ENCODE results near the gene KBTBD3.
"Not testable (repeated sequence)": the region's sequence is repeated elsewhere in the genome, so short reads cannot be mapped to it uniquely, and the experiment has no call there.

Gene KBTBD3

GRCh38 chr11:106061954-106062949, 14.9 kb downstream of the KBTBD3 start:
- no peak for DNase-seq

- no peak for DNase-seq
Measured at GRCh38 chr11:106061249-106061784, 15.8 kb downstream of the KBTBD3 start.

- DNase-seq: no peak
Measured at GRCh38 chr11:106059617-106060016, 17.5 kb downstream of the KBTBD3 start.

- not testable (repeated sequence) for DNase-seq
Measured at GRCh38 chr11:106058377-106058776, 18.8 kb downstream of the KBTBD3 start.

- DNase-seq: no peak
Measured at GRCh38 chr11:106051103-106051502, 26.0 kb downstream of the KBTBD3 start.

- no peak for DNase-seq
Measured at GRCh38 chr11:106049727-106050476, 27.2 kb downstream of the KBTBD3 start.

GRCh38 chr11:106047631-106048030, 29.5 kb downstream of the KBTBD3 start:
- DNase-seq: no peak

- DNase-seq: peak in 1 of 5 donors; percentile 26
Measured at GRCh38 chr11:106043540-106043939, 33.6 kb downstream of the KBTBD3 start.

GRCh38 chr11:106032861-106033260, 44.3 kb downstream of the KBTBD3 start:
- DNase-seq: no peak

GRCh38 chr11:106031936-106032335, 45.2 kb downstream of the KBTBD3 start:
- no peak for DNase-seq

- DNase-seq: peak in 1 of 5 donors; percentile 60
Measured at GRCh38 chr11:106031202-106031810, 45.8 kb downstream of the KBTBD3 start.

GRCh38 chr11:106030609-106031008, 46.5 kb downstream of the KBTBD3 start:
- no peak for DNase-seq

- no peak for DNase-seq
Measured at GRCh38 chr11:106022795-106023275, 54.3 kb downstream of the KBTBD3 start.

- peak; percentile 89 to 97 (median 92) for DNase-seq
Measured at GRCh38 chr11:106021967-106022794, 55.0 kb downstream of the KBTBD3 start, which contains the start of gene MSANTD4. Gene MSANTD4 (minus strand): TSS chr11:106022240. CDS start chr11:106010917, 11,323 bp downstream.

- no peak for DNase-seq
Measured at GRCh38 chr11:106021181-106021966, 55.8 kb downstream of the KBTBD3 start.

- no peak for DNase-seq
Measured at GRCh38 chr11:106017093-106017492, 60.1 kb downstream of the KBTBD3 start.

- no peak for DNase-seq
Measured at GRCh38 chr11:106015066-106015465, 62.1 kb downstream of the KBTBD3 start.

- no peak for DNase-seq
Measured at GRCh38 chr11:106014620-106015019, 62.5 kb downstream of the KBTBD3 start.

GRCh38 chr11:106014035-106014434, 63.1 kb downstream of the KBTBD3 start:
- DNase-seq: no peak

- DNase-seq: no peak
Measured at GRCh38 chr11:106012744-106013143, 64.4 kb downstream of the KBTBD3 start.

GRCh38 chr11:106011481-106011880, 65.7 kb downstream of the KBTBD3 start:
- DNase-seq: no peak
